ENCODE results near the gene VWDE. TPM values are rescaled to one million over a fixed set of nuclear protein-coding genes. Genes with fewer than 3 reads are reported as not detected.

The VWDE gene
- total and polyA plus RNA-seq, 2 donors from 2014 or later = 0.69 to 1.5 TPM

GRCh38 chr7:12423997-12424745 lies 20.5 kb upstream of the VWDE start:
- no peak overlapping the region for H3K27ac ChIP-seq (ENCODE audit: low read depth in 2 of 2, low read length in 2 of 2)
- FAIRE-seq = no peak

DNA sequence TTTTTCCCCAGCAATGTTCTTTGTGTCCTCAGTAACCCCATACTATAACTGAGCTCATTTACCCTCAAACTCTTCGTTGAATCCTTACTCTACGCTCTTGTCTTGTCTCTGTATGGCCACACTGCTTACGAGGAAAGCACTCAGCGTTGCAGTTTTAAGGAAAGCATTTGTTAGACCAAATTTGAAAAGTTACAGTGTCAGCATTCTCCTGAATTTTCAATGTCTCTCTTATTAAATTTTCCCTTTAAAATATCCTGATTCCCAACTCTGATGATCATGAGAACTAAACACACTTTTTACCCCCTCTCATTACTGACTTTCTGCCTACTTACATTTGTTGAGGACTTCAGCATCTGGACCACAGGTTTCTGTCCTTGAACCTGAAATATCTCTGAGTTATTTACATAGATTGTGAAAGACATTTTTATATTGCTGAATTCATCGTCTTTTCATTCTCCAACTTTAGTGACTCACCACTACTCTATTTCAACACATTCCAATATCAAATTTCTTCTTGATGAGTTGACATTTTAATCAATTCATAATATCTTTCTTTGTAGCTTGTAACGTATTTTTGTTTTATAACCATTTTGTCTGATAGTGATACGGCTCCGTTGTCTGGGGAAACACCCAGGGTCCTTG lies 19.8 kb upstream of the VWDE start:
- Histone ChIP-seq H3K27me3 (ENCODE audit: control insufficient read depth, insufficient read depth, low read length) (no peaks in the 10 kb centered on the region), H3K36me3 (ENCODE audit: control insufficient read depth in 2 of 3, insufficient read depth in 3 of 3, low read length in 3 of 3) (no peaks in the 10 kb centered on the region), H3K4me3 (ENCODE audit: low read length in 3 of 3) (no peak overlapping the region), H3K4me1 (ENCODE audit: control insufficient read depth in 2 of 3, insufficient read depth in 2 of 3, low read depth in 1 of 3, low read length in 3 of 3) (no peaks in the 10 kb centered on the region), H3K9ac (ENCODE audit: low read length in 3 of 3) (no peak overlapping the region), H3K9me3 (ENCODE audit: control insufficient read depth in 2 of 3, insufficient read depth in 1 of 3, low read length in 3 of 3) (no peaks in the 10 kb centered on the region), H3K27ac (ENCODE audit: low read depth in 2 of 2, low read length in 2 of 2) (no peak overlapping the region)
- intact Hi-C loops (cut with DNase I) = no loop called here
- TF ChIP-seq, protein P1, sequence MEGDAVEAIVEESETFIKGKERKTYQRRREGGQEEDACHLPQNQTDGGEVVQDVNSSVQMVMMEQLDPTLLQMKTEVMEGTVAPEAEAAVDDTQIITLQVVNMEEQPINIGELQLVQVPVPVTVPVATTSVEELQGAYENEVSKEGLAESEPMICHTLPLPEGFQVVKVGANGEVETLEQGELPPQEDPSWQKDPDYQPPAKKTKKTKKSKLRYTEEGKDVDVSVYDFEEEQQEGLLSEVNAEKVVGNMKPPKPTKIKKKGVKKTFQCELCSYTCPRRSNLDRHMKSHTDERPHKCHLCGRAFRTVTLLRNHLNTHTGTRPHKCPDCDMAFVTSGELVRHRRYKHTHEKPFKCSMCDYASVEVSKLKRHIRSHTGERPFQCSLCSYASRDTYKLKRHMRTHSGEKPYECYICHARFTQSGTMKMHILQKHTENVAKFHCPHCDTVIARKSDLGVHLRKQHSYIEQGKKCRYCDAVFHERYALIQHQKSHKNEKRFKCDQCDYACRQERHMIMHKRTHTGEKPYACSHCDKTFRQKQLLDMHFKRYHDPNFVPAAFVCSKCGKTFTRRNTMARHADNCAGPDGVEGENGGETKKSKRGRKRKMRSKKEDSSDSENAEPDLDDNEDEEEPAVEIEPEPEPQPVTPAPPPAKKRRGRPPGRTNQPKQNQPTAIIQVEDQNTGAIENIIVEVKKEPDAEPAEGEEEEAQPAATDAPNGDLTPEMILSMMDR (IDR thresholded peaks at IDR 0.05; ENCODE audit: borderline replicate concordance, extremely low read depth, insufficient read depth) = no peak
- FAIRE-seq = no peak
- DNase-seq = no peak

More at GRCh38 chr7:12423997-12424745, 20.5 kb upstream of the VWDE start:
- H3K4me3 ChIP-seq (ENCODE audit: low read length in 3 of 3) = no peak overlapping the region
- DNase-seq = no peak
- H3K4me1 ChIP-seq (ENCODE audit: control insufficient read depth in 2 of 3, insufficient read depth in 2 of 3, low read depth in 1 of 3, low read length in 3 of 3) = no peaks in the 10 kb centered on the region
- intact Hi-C loops (cut with DNase I) = no loop called here
- H3K9ac ChIP-seq (ENCODE audit: low read length in 3 of 3) = no peak overlapping the region
- no peaks in the 10 kb centered on the region for H3K9me3 ChIP-seq (ENCODE audit: control insufficient read depth in 2 of 3, insufficient read depth in 1 of 3, low read length in 3 of 3)
- no peaks in the 10 kb centered on the region for H3K36me3 ChIP-seq (ENCODE audit: control insufficient read depth in 2 of 3, insufficient read depth in 3 of 3, low read length in 3 of 3)
- TF ChIP-seq, protein P1 (IDR thresholded peaks at IDR 0.05; ENCODE audit: borderline replicate concordance, extremely low read depth, insufficient read depth) = no peak
- H3K27me3 ChIP-seq (ENCODE audit: control insufficient read depth, insufficient read depth, low read length) = no peaks in the 10 kb centered on the region

DNA sequence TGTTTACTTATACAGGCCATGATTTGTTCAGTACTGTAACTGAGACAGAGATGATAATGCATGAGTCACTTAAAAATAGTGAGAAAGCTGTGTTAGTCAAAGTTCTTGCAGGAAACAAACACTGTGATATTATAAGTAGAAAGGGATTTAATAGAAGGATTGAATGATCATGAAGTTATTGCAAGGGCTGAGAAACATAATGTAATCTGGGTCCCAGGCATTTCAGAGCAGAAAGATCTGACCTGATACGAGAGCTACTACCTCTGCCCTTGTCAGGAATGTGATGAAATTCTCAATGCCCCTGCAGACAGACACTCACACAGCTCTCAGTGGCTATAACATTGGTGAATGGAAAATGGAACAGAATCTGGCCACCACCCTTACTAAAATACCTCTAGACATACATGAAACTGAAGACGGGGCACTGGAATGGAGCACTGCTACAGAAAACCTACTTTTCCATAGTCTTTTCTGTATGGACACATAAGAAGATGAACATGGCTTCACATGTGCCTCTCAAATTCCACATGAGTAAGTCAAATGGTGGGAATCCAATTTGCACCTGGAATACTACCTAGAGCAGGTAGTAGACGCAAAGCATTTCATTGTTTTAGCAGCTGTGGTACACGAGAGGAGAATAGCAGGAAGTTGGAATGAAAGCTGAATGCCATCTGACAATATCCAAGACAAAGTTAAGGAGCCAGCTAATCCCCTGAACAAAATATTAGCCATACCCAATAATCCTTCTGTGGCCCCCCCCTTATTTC lies 19.1 kb upstream of the VWDE start:
- no peak overlapping the region for H3K9ac ChIP-seq (ENCODE audit: low read length in 3 of 3)
- no peak overlapping the region for H3K27ac ChIP-seq (ENCODE audit: low read depth in 2 of 2, low read length in 2 of 2)
- H3K4me3 ChIP-seq (ENCODE audit: low read length in 3 of 3) = no peak overlapping the region
- no peaks in the 10 kb centered on the region for H3K4me1 ChIP-seq (ENCODE audit: control insufficient read depth in 2 of 3, insufficient read depth in 2 of 3, low read depth in 1 of 3, low read length in 3 of 3)
- TF ChIP-seq, protein P1 (IDR thresholded peaks at IDR 0.05; ENCODE audit: borderline replicate concordance, extremely low read depth, insufficient read depth) = no peak
- DNase-seq (no peak), FAIRE-seq (no peak)
- H3K9me3 ChIP-seq (ENCODE audit: control insufficient read depth in 2 of 3, insufficient read depth in 1 of 3, low read length in 3 of 3) = no peaks in the 10 kb centered on the region
- no peaks in the 10 kb centered on the region for H3K36me3 ChIP-seq (ENCODE audit: control insufficient read depth in 2 of 3, insufficient read depth in 3 of 3, low read length in 3 of 3)
- intact Hi-C loops (cut with DNase I) = no loop called here
- H3K27me3 ChIP-seq (ENCODE audit: control insufficient read depth, insufficient read depth, low read length) = no peaks in the 10 kb centered on the region
